Retina (tissue), 1 donor: ENCODE results near the gene NDST1.
"Not testable (repeated sequence)": the region's sequence is repeated elsewhere in the genome, so short reads cannot be mapped to it uniquely, and the experiment has no call there.

Experiments
- DNase-seq: peaks from one replicate; pipeline ENCODE4 v3.0.0-alpha.2; 2016

NDST1 gene

DNA sequence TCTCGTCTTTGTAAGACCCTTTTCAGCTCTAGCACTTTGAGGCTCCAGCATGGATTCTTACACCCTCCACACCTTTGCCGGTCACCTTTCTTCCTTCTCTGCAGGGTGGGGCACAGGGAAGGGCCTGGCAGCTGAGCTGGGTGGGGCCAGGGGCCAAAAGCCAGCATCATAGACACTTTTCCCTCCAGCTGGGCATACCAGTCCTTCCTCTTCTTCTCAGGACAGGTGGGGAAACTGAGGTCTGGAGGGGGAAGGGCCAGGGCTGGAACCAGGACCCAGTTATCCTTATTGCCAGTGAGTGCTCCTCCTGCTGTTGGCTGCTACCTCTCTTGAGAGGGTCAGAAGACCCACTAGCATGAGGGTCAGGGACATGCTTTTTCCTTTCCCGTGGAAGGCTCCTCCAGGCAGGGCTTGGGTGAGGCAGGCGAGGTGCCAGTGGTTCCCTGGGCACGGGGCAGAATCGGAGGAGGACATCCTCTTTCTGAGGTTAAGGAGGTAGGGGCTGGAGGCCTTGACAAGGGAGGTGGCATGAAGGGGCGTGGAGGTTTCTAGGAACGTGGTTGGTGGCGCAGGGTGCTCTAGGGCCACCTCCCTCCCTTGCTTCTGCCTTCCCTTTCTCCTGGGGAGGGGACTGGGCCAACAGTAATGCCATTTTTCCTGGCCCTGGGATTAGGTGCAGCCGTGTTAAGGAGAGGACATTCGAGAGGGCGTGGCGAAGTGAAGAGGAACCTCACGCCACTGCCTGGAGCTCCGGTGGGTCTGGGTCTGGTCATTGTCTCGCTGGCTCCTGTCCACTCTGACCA is at the start of gene NDST1:
Gene NDST1 (plus strand): TSS at position 658 of the 803 bp plus-strand sequence. CDS start 13,124 bp downstream, outside the sequence.
- no peak for DNase-seq

- peak; percentile 88 for DNase-seq
These were observed 49.0 kb upstream of the NDST1 start for GRCh38 chr5:150458802-150459557.

DNA sequence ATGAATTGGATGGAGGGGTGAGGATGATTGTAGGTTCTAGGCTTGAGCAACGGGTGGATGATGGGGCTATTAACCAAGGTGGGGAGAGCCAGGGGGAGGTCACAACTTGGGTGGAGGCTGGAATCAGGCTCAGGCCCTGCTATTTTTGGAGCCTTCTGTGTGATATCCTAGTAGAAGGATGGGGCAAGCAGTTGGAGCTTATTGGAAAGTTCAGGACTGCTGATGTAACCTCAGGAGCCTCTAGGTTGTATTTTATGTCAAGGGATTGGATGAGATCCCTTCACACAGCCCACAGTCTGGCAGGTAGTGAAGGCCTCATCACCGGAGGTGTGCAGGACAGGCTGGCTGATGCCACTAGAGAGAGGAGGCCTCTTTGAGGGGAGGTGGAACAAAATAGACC is 47.1 kb upstream of the NDST1 start:
- DNase-seq = no peak

DNA sequence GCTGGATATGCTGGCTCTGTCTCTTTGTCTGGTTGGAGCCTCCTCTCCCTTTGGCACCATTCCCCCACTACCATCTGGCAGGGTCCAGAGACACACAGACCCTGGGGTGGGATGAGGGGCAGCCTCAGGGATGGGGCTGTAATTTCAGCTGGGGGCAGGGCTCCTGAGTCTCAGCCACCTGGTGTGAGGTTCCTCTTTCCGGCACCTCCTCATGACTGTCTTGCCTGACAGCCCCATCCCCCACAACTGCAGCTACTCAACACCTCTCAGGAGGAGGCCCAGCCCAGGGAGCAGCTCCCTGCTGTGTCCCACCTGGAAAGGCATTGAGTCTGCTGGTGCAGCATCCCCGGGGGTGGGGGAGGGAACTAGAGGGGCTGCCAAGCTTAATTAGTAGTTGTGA is 46.7 kb upstream of the NDST1 start:
- DNase-seq = no peak

- no peak for DNase-seq
These were observed 43.3 kb upstream of the NDST1 start for GRCh38 chr5:150464554-150465012.

GRCh38 chr5:150465927-150466326 is 42.0 kb upstream of the NDST1 start:
- DNase-seq = no peak

DNA sequence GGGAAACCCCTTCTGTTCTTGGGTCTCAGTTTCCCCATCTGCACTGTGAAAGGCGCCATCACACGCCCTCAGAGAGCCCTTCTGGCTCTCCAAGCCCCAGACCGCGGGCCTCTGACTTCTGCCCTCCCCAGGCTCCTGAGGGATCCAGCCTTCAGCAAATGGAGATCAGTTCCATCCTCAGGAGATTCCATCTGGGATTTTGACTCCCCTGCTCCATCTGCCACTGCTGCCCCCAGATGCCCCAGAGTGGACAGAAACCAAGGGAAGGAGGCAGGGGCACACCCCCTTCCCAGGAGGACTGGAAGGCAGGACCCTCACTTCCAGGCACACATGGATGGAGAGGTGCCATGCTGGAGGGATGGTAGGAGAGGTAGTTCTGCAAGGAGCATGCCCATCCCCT is 39.7 kb upstream of the NDST1 start:
- no peak for DNase-seq

- DNase-seq = no peak
These were observed 38.0 kb upstream of the NDST1 start for GRCh38 chr5:150469718-150470469.

- no peak for DNase-seq
These were observed 34.1 kb upstream of the NDST1 start for GRCh38 chr5:150473673-150474358.

- DNase-seq = not testable (repeated sequence)
These were observed 31.4 kb upstream of the NDST1 start for GRCh38 chr5:150476568-150476967.

DNA sequence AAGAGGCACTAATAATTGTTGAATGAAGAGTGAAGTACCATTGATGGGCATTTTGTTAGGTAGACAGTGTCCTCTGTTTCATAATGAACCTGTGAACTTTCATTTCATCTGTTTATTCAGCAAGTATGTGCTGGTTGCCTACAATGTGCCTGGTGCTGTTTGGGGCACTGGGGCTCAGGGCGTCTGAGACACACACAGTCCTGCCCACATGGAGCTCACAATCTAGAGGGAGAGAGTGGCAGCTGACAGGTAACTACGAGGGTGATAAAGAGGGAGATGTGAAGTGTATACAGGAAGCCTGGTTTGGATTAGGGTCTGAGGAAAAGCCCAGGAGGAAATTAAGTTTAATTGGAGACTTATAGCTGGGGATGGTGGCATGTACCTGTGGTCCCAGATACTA is 28.5 kb upstream of the NDST1 start:
- DNase-seq = no peak

- DNase-seq = no peak
These were observed 26.3 kb upstream of the NDST1 start for GRCh38 chr5:150481708-150481965.

DNA sequence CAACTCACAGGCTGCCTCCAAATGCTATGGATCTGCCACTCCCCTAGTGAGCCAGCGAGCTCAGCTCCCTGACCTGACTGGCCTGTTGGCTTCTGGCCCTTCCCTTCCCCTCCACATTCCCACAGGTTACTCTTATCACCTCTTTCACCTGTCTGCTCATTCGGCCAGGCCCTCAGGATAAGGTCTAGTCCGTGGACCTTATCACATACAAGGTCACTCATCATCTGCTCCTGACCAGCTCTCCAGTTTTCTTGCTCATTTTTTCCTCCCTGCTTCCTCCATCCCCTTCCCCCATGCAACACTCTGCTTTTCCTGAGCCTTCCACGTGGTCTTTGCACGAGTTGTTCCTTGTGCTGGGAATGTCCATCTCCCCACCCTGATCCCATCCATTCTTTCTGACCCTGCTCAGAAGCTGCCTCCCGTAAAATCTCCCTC is 25.9 kb upstream of the NDST1 start:
- no peak for DNase-seq

GRCh38 chr5:150484964-150485692 is 22.8 kb upstream of the NDST1 start:
- DNase-seq = peak; percentile 82

DNA sequence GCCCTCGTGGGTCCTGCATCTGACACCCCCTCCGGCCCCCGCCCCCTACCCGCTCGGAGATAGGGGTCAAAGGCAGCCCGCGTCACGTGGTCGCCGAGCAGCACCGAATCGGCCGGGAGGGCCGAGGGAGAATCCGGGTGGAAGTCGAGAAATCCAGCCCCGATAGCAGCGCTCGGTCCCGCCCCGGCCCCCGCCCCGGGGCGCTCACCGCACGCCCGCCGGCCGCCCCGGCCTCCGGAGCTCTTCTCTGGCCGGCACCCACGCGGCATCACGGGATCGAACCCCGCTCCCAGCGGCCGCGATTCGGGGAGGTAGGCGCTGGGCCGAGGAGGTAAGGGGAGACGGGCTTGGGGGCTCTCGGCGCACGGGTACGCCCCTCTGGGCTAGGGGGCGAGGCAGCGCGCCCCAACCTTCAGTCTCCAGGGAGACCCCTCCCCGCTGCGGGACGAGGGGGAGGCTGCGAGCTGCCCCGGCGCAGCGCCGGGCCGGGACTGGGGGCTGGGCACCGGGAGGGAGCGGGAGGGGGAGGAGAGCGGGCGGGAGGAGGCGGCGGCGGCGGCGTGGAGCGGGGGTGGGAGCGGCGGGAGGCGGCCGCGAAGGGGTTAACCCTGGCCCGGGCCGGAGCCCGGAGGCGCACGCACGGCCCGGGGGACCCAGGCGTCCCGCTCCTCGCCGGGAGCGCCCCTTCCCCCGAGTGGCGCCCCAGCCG is 22.1 kb upstream of the NDST1 start:
- peak; percentile 70 for DNase-seq

DNA sequence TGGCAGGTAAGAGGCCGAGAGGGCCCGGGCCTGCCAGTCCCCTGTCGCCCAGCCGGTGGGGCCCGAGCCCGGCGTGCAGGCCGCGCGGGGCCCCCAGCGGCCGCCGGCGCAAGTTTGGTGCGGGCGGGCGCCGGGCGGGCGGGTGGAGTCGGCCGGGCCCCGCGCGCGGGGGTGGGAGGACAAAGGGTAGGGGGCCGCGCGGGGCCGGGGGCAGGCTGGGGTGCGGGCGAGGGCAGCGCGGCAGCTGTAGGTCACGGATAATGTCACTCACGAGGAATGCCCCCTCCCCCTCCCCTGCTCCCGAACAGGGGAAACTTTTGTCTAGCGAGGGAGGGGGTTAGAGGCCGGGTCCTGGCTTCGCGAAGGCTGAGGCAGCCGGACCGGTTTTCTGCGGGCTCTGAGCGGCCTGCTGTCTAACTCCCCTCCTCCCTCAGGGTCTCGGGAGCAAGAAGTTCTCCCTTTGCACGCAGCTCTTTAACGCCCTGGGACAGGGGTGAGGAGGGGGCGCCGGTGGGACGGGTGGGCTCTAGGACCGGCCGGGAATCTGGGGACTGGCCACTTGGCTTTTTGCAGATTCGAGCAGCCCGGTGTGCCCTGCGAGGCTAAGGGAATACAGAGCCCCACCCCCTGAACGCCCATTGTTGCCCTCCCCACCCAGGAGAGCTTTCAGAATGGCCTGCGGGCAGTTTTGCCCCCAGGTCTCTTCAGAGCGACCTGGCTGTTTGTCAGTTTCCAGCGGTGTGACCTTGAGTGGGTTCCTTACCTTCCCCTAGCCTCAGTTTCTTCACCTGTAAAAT is 21.3 kb upstream of the NDST1 start:
- DNase-seq = peak; percentile 87

GRCh38 chr5:150487199-150488061 is 20.5 kb upstream of the NDST1 start:
- no peak for DNase-seq

DNA sequence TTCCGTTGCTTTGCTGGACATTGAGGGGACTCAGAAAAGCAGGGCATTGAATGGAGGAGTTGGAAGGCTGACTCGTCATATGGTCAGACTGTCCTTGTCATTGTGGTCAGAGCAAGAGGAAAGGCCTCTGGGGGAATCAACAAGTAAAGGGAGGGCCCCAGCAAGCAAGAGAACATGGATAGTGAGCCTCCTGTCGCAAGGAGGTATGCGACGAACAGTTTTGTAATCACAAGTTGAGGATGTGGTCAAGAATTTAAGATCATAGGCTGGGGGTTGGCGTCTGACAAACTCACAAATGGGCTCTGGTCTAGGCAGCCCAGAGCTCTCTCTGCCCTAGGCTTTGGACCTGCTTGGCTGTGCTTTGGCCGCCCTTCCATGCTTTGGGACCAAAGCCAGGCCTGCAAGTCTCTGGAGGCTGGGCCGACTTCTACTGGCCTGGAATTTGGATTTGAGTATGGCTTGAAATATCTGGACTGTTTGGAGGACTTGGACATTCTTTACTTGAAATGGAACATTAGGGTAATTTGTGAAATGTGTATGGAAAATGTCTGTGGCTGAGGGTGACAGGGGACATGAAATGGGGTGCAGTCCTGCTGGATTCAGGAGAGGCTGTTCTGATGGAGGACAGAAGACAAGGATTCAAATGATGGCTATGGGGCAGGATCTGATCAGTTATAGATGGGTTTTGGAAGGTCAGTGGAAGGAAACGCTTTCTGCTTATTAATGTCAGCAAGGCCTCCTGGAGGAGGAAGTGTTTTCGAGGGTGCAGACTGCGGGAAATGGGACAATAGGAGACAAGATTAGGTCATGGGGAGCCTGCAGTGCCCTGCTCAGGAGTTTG is 19.2 kb upstream of the NDST1 start:
- DNase-seq = no peak
